SK-N-SH treated with all-trans-retinoic acid at 6 μM for 48 hours (cell line): ENCODE measurements around the gene DEAF1.
A peak's percentile ranks its signal among the peaks of the same experiment; 100 is the strongest.

ENCODE experiments used
- ATAC-seq: fragments of 200-7000 bp; cut with Tn5 transposase; 3 replicates; pipeline ENCODE4 v1.9.1; 2020; ENCODE audit warnings: mild to moderate bottlenecking, moderate library complexity
- BACH2 ChIP-seq: fragments of 250-450 bp; sonication (Bioruptor Pico); IDR thresholded peaks from 2 replicates; pipeline ENCODE4 v1.9.0; 2021; ENCODE audit warnings: mild to moderate bottlenecking, borderline replicate concordance
- CREB5 ChIP-seq: fragments of 250-450 bp; sonication (Bioruptor Pico); IDR thresholded peaks from 2 replicates; pipeline ENCODE4 v1.5.1; 2020; ENCODE audit warnings: low read depth, mild to moderate bottlenecking, moderate library complexity
- CSDC2 ChIP-seq: fragments of 250-450 bp; sonication (Bioruptor Pico); IDR thresholded peaks from 2 replicates; pipeline ENCODE4 v1.5.0; 2020; ENCODE audit warnings: mild to moderate bottlenecking, moderate library complexity
- CSRNP3 ChIP-seq: fragments of 250-450 bp; sonication (Bioruptor Pico); IDR thresholded peaks from 2 replicates; pipeline ENCODE4 v1.5.1; 2021; ENCODE audit warnings: mild to moderate bottlenecking, moderate library complexity
- ESRRG ChIP-seq: fragments of 250-450 bp; sonication (Bioruptor Pico); IDR thresholded peaks from 2 replicates; pipeline ENCODE4 v1.6.1; 2021; ENCODE audit warnings: mild to moderate bottlenecking
- GLIS3 ChIP-seq: fragments of 250-450 bp; sonication (Bioruptor Pico); IDR thresholded peaks from 2 replicates; pipeline ENCODE4 v1.5.0; 2020; ENCODE audit warnings: mild to moderate bottlenecking, moderate library complexity
- ISL1 ChIP-seq: fragments of 250-450 bp; sonication (Bioruptor Pico); IDR thresholded peaks from 2 replicates; pipeline ENCODE4 v2.1.2; 2022; ENCODE audit warnings: mild to moderate bottlenecking, moderate library complexity
- OSR1 ChIP-seq: fragments of 250-450 bp; sonication (Bioruptor Pico); IDR thresholded peaks from 2 replicates; pipeline ENCODE4 v1.8.0; 2022; ENCODE audit warnings: moderate library complexity, mild to moderate bottlenecking, inconsistent platforms
- PATZ1 ChIP-seq: fragments of 250-450 bp; sonication (Bioruptor Pico); IDR thresholded peaks from 2 replicates; pipeline ENCODE4 v1.8.0; 2020; ENCODE audit warnings: mild to moderate bottlenecking, moderate library complexity, borderline replicate concordance
- POU6F1 ChIP-seq: fragments of 250-450 bp; sonication (Bioruptor Pico); IDR thresholded peaks from 2 replicates; pipeline ENCODE4 v1.8.0; 2021; ENCODE audit warnings: low read depth, mild to moderate bottlenecking, moderate library complexity, borderline replicate concordance
- PPARA ChIP-seq: fragments of 250-450 bp; sonication (Bioruptor Pico); IDR thresholded peaks from 2 replicates; pipeline ENCODE4 v1.5.0; 2020; ENCODE audit warnings: mild to moderate bottlenecking, borderline replicate concordance
- RARB ChIP-seq: fragments of 250-450 bp; sonication (Bioruptor Pico); IDR thresholded peaks from 2 replicates; pipeline ENCODE4 v1.8.0; 2021; ENCODE audit warnings: mild to moderate bottlenecking, moderate library complexity
- SNAI2 ChIP-seq: fragments of 250-450 bp; sonication (Bioruptor Pico); IDR thresholded peaks from 2 replicates; pipeline ENCODE4 v1.5.0; 2020; ENCODE audit warnings: mild to moderate bottlenecking, moderate library complexity
- TOX ChIP-seq: fragments of 250-450 bp; sonication (Bioruptor Pico); IDR thresholded peaks from 2 replicates; pipeline ENCODE4 v1.8.0; 2021; ENCODE audit warnings: mild to moderate bottlenecking, moderate library complexity, borderline replicate concordance
- TSHZ2 ChIP-seq: fragments of 250-450 bp; sonication (Bioruptor Pico); IDR thresholded peaks from 2 replicates; pipeline ENCODE4 v1.5.0; 2020; ENCODE audit warnings: mild to moderate bottlenecking, moderate library complexity
- ZC3H10 ChIP-seq: fragments of 250-450 bp; sonication (Bioruptor Pico); IDR thresholded peaks from 2 replicates; pipeline ENCODE4 v1.5.1; 2021; ENCODE audit warnings: mild to moderate bottlenecking, moderate library complexity
- ZFP3 ChIP-seq: fragments of 250-450 bp; sonication (Bioruptor Pico); IDR thresholded peaks from 2 replicates; pipeline ENCODE4 v1.5.0; 2020; ENCODE audit warnings: mild to moderate bottlenecking, moderate library complexity
- ZFP30 ChIP-seq: fragments of 450-650 bp; formaldehyde crosslinking; IDR thresholded peaks from 2 replicates; pipeline ENCODE4 v1.5.0; 2022; ENCODE audit warnings: mild to moderate bottlenecking, moderate library complexity
- ZNF565 ChIP-seq: fragments of 450-650 bp; formaldehyde crosslinking; conservative IDR thresholded peaks from 2 replicates; pipeline ENCODE4 v1.5.0; 2020; ENCODE audit warnings: low read depth, mild to moderate bottlenecking, moderate library complexity
- ZNF8 ChIP-seq: fragments of 450-650 bp; formaldehyde crosslinking; IDR thresholded peaks from 2 replicates; pipeline ENCODE4 v1.5.0; 2020; ENCODE audit warnings: mild to moderate bottlenecking, moderate library complexity

DEAF1 gene

GRCh38 chr11:702462-703461 lies 7.7 kb upstream of the DEAF1 start:
- peak; percentile 12; the same call in 1 of the 3 replicates for ATAC-seq
- no peak for TF ChIP-seq PPARA (CRISPR knock-in tag)
- TF ChIP-seq ESRRG (CRISPR knock-in tag): no peak
- TF ChIP-seq OSR1 (CRISPR knock-in tag): no peak
- TF ChIP-seq POU6F1 (CRISPR knock-in tag): no peak
- no peak for TF ChIP-seq ISL1 (CRISPR knock-in tag)
- TF ChIP-seq PATZ1: no peak
- TF ChIP-seq GLIS3 (CRISPR knock-in tag): no peak
- TF ChIP-seq CSRNP3: no peak
- no peak for TF ChIP-seq RARB (CRISPR knock-in tag)
- no peak for TF ChIP-seq TSHZ2
- TF ChIP-seq ZNF8 (CRISPR knock-in tag): no peak
- TF ChIP-seq CSDC2 (CRISPR knock-in tag): no peak
- no peak for TF ChIP-seq ZFP30 (CRISPR knock-in tag)
- TF ChIP-seq ZC3H10 (CRISPR knock-in tag): no peak
- TF ChIP-seq BACH2: no peak
- TF ChIP-seq CREB5 (CRISPR knock-in tag): no peak

- no peak for TF ChIP-seq ZC3H10 (CRISPR knock-in tag)
- TF ChIP-seq SNAI2 (CRISPR knock-in tag): no peak
- no peak for TF ChIP-seq OSR1 (CRISPR knock-in tag)
- no peak for TF ChIP-seq PATZ1
- no peak for TF ChIP-seq CSDC2 (CRISPR knock-in tag)
- TF ChIP-seq CSRNP3: no peak
- TF ChIP-seq ZFP3 (CRISPR knock-in tag): no peak
- no peak for TF ChIP-seq TOX (CRISPR knock-in tag)
- no peak for TF ChIP-seq ZNF8 (CRISPR knock-in tag)
- TF ChIP-seq ESRRG (CRISPR knock-in tag): no peak
- no peak for TF ChIP-seq TSHZ2
- TF ChIP-seq ZNF565 (CRISPR knock-in tag): no peak
- ATAC-seq: no peak
Observed at GRCh38 chr11:701741-702461, 6.9 kb upstream of the DEAF1 start.
